PC-9 (cell line): ENCODE measurements around the gene AS3MT. TPM values are rescaled to one million over a fixed set of nuclear protein-coding genes. Genes with fewer than 3 reads are reported as not detected.
"Not testable (repeated sequence)": the region's sequence is repeated elsewhere in the genome, so short reads cannot be mapped to it uniquely, and the experiment has no call there.

Experiments
- Bru-seq: library from RNA; stranded (reverse); fragments of 400-500 nt; gene quantifications from one replicate; lab custom pipeline; 2021; lab: Mats Ljungman, UMichigan
- BruChase-seq, 2 experiments: library from RNA; stranded (reverse); fragments of 400-500 nt; gene quantifications; one replicate each; lab custom pipeline; 2021; lab: Mats Ljungman, UMichigan
- BruUV-seq: library from RNA; stranded (reverse); fragments of 400-500 nt; replicated peaks from 2 replicates; lab custom pipeline; 2021; lab: Mats Ljungman, UMichigan
- CTCF ChIA-PET: fragments of 300-600 bp; sonication (Branson Sonifier 250); formaldehyde crosslinking; loops from one replicate; lab custom pipeline; 2022; ENCODE audit warnings: antibody characterized with exemption; lab: Charles Lee
- POLR2A ChIA-PET: fragments of 300-600 bp; sonication (Branson Sonifier 250); formaldehyde crosslinking; loops from one replicate; lab custom pipeline; 2022; ENCODE audit warnings: antibody characterized with exemption; ENCODE audit not compliant: unreplicated experiment; lab: Charles Lee
- DNase-seq, 2 experiments: peaks; one replicate each; pipeline versions ENCODE4 v3.0.0 to v3.0.0-alpha.2; 2015 to 2022; ENCODE audit warnings: mixed read lengths in 1 of 2
- H2AFZ ChIP-seq: fragments of 200-600 bp; sonication (generic); 2 replicates; pipeline ENCODE4 v1.8.1; 2017; ENCODE audit warnings: antibody characterized with exemption
- H3F3A ChIP-seq: fragments of 200-600 bp; sonication (generic); 2 replicates; pipeline ENCODE4 v1.8.1; 2017; ENCODE audit warnings: antibody characterized with exemption, mild to moderate bottlenecking, low read depth; ENCODE audit not compliant: insufficient read depth
- H3K27ac ChIP-seq: fragments of 200-600 bp; sonication (generic); 2 replicates; pipeline ENCODE4 v1.6.1; 2016; ENCODE audit warnings: mixed run types
- H3K27me3 ChIP-seq: fragments of 200-600 bp; sonication (generic); 2 replicates; pipeline ENCODE4 v1.6.1; 2016; ENCODE audit warnings: low read depth, mixed run types; ENCODE audit not compliant: insufficient read depth
- H3K36me3 ChIP-seq: fragments of 200-600 bp; sonication (generic); 2 replicates; pipeline ENCODE4 v1.6.1; 2016; ENCODE audit warnings: low read depth, mixed run types
- H3K4me1 ChIP-seq: fragments of 200-600 bp; sonication (generic); replicated peaks from 2 replicates; pipeline ENCODE4 v1.6.1; 2016; ENCODE audit warnings: mixed run types; ENCODE audit not compliant: insufficient read depth
- H3K4me2 ChIP-seq: fragments of 200-600 bp; sonication (generic); 2 replicates; pipeline ENCODE4 v1.6.1; 2017; ENCODE audit warnings: mixed run types
- H3K4me3 ChIP-seq: fragments of 200-600 bp; sonication (generic); 2 replicates; pipeline ENCODE4 v1.6.1; 2016; ENCODE audit warnings: mixed run types
- H3K79me2 ChIP-seq: fragments of 200-600 bp; sonication (generic); 2 replicates; pipeline ENCODE4 v1.6.1; 2017; ENCODE audit warnings: low read depth, mixed run types
- H3K9me2 ChIP-seq: fragments of 200-600 bp; sonication (generic); 2 replicates; pipeline ENCODE4 v1.8.1; 2017; ENCODE audit warnings: mild to moderate bottlenecking; ENCODE audit not compliant: insufficient read depth
- H3K9me3 ChIP-seq: fragments of 200-600 bp; sonication (generic); 2 replicates; pipeline ENCODE4 v1.8.1; 2016; ENCODE audit warnings: low read depth; ENCODE audit not compliant: insufficient read depth
- H4K20me1 ChIP-seq: fragments of 200-600 bp; sonication (generic); 2 replicates; pipeline ENCODE4 v1.8.1; 2017; ENCODE audit not compliant: insufficient read depth
- CTCF ChIP-seq: fragments of 200-600 bp; sonication (generic); conservative IDR thresholded peaks from 2 replicates; pipeline ENCODE4 v1.6.1; 2017; ENCODE audit warnings: mixed run types, antibody characterized with exemption, mild to moderate bottlenecking, moderate library complexity
- EZH2 ChIP-seq: fragments of 200-600 bp; sonication (generic); IDR thresholded peaks from 2 replicates; pipeline ENCODE4 v1.8.0; 2017; ENCODE audit warnings: antibody characterized with exemption, low read depth
- intact Hi-C: fragments of 100-400 bp; cut with micrococcal nuclease; formaldehyde crosslinking; loops from one replicate; pipeline ENCODE4 v1.10.0; 2022; ENCODE audit not compliant: unreplicated experiment
- long read RNA-seq: library from polyadenylated mRNA; stranded (forward); transcript quantifications from one replicate; pipeline ENCODE4 v2.0.0, GENCODE V29; 2022
- total RNA-seq: library from RNA; stranded (reverse); gene quantifications from 2 replicates; pipeline ENCODE4 v1.2.3, GENCODE V29; 2021

AS3MT gene
- total RNA-seq (0.22 TPM in 1 of 2 replicates, not detected in the other), Bru-seq, nascent RNA (percentile 36 among the genes with signal in this experiment), BruChase-seq, experiment 1, labeled RNA remaining after a 2-hour chase (percentile 33 among the genes with signal in this experiment), BruChase-seq, experiment 2, labeled RNA remaining after a 6-hour chase (percentile 38 among the genes with signal in this experiment)
- long read RNA-seq, partial matches to known transcripts: 0 of 1 reads
- long read RNA-seq, other reads (novel, unspliced or antisense): 1 of 1 reads

DNA sequence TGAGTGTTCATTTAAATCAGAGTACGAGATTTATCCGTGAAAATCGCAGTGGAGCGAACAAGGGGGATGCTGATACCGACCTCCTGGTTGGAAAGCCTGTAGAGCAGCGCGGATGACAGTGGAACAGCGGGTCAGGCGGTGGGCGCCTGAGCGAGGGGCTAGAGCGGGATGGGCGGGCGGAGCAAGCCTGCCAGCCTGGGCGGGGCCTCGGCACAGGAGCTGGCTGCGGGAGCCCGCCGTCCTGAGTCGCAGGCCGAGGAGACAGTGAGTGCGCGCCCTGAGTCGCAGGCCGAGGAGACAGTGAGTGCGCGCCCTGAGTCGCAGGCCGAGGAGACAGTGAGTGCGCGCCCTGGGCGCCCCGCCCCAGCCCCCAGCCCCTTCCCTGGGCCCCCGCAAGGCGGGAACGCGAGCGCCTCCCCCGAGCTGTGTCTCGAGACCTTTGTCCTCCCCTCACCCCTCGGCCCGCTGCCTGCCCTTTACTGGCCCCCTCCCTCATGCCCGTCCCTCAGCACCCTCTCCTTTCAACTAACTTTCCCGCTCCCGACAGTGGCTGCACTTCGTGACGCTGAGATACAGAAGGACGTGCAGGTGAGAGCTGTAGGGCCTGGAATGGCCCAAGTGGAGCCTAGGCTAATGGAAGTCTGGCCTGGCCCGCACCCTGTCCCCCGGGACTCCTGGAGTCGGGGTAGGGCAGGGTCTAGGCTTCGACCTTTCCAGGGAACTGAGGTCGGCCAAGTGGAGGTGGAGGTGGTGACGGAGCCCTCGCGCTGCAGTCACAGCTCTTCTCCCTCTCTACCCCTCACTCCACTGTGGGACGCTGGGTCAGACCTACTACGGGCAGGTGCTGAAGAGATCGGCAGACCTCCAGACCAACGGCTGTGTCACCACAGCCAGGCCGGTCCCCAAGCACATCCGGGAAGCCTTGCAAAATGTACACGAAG, at the start of gene AS3MT:
Gene AS3MT (plus strand): TSS at position 213 of the 941 bp plus-strand sequence. CDS start 123 bp downstream, at position 336.
- no peaks in the 10 kb centered on the region for H4K20me1 ChIP-seq
- H3K4me3 ChIP-seq: no peak within 1 kb of the TSS
- no peak within 1 kb of the TSS for H3K27ac ChIP-seq
- H3K36me3 ChIP-seq: no peaks in the 10 kb centered on the region
- intact Hi-C loops: no loop called here
- H3K79me2 ChIP-seq: no peaks in the 10 kb centered on the region
- ChIA-PET CTCF (no interaction called here), POLR2A (interaction anchor here (0.6 kb wide), 1 partner anchor 15 kb away, joined by 4 read pairs; no protein-coding TSS in a partner anchor)
- no peaks in the 10 kb centered on the region for H3F3A ChIP-seq
- no peaks in the 10 kb centered on the region for H3K27me3 ChIP-seq
- H3K4me2 ChIP-seq: no peak within 1 kb of the TSS
- H3K9me2 ChIP-seq: no peaks in the 10 kb centered on the region
- no peaks in the 10 kb centered on the region for H3K4me1 ChIP-seq
- peak in 1 of 2 experiments; percentile 18 for DNase-seq
- BruUV-seq: no TSS peak
- H3K9me3 ChIP-seq: no peaks in the 10 kb centered on the region
- no peak for TF ChIP-seq EZH2
- TF ChIP-seq CTCF: no peak
- H2AFZ ChIP-seq: no peak within 1 kb of the TSS

GRCh38 chr10:102820008-102820407, 49.3 kb upstream of the AS3MT start:
- H3K9me3 ChIP-seq, CTCF ChIA-PET, H3K9me2 ChIP-seq, H3K27ac ChIP-seq, H3K4me2 ChIP-seq, H2AFZ ChIP-seq, H3K4me3 ChIP-seq, H3F3A ChIP-seq, H4K20me1 ChIP-seq, intact Hi-C loops, POLR2A ChIA-PET, H3K36me3 ChIP-seq, H3K79me2 ChIP-seq, H3K27me3 ChIP-seq, BruUV-seq, DNase-seq: not testable (repeated sequence)
- peaks cover 19% of the 10 kb centered on the region for H3K4me1 ChIP-seq

GRCh38 chr10:102822222-102822621, 47.0 kb upstream of the AS3MT start:
- Histone ChIP-seq H2AFZ (no peak overlapping the region), H3K4me3 (no peak overlapping the region), H3K4me1 (peaks cover 19% of the 10 kb centered on the region), H3K9me3 (no peaks in the 10 kb centered on the region), H3F3A (no peaks in the 10 kb centered on the region), H3K27me3 (no peaks in the 10 kb centered on the region), H3K36me3 (no peaks in the 10 kb centered on the region), H3K4me2 (no peak overlapping the region), H3K27ac (no peak overlapping the region), H3K79me2 (no peaks in the 10 kb centered on the region), H3K9me2 (no peaks in the 10 kb centered on the region), H4K20me1 (no peaks in the 10 kb centered on the region)
- DNase-seq: no peak
- CTCF ChIA-PET: no interaction called here
- POLR2A ChIA-PET: no interaction called here
- intact Hi-C loops: no loop called here
- BruUV-seq: no TSS peak
- no peak for TF ChIP-seq CTCF
- no peak for TF ChIP-seq EZH2
